ENCODE data around the gene TIMELESS.
A peak's percentile ranks its signal among the peaks of the same experiment; 100 is the strongest.
"Not testable (repeated sequence)": the region's sequence is repeated elsewhere in the genome, so short reads cannot be mapped to it uniquely, and the experiment has no call there.

Gene TIMELESS, protein sequence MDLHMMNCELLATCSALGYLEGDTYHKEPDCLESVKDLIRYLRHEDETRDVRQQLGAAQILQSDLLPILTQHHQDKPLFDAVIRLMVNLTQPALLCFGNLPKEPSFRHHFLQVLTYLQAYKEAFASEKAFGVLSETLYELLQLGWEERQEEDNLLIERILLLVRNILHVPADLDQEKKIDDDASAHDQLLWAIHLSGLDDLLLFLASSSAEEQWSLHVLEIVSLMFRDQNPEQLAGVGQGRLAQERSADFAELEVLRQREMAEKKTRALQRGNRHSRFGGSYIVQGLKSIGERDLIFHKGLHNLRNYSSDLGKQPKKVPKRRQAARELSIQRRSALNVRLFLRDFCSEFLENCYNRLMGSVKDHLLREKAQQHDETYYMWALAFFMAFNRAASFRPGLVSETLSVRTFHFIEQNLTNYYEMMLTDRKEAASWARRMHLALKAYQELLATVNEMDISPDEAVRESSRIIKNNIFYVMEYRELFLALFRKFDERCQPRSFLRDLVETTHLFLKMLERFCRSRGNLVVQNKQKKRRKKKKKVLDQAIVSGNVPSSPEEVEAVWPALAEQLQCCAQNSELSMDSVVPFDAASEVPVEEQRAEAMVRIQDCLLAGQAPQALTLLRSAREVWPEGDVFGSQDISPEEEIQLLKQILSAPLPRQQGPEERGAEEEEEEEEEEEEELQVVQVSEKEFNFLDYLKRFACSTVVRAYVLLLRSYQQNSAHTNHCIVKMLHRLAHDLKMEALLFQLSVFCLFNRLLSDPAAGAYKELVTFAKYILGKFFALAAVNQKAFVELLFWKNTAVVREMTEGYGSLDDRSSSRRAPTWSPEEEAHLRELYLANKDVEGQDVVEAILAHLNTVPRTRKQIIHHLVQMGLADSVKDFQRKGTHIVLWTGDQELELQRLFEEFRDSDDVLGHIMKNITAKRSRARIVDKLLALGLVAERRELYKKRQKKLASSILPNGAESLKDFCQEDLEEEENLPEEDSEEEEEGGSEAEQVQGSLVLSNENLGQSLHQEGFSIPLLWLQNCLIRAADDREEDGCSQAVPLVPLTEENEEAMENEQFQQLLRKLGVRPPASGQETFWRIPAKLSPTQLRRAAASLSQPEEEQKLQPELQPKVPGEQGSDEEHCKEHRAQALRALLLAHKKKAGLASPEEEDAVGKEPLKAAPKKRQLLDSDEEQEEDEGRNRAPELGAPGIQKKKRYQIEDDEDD

DNA sequence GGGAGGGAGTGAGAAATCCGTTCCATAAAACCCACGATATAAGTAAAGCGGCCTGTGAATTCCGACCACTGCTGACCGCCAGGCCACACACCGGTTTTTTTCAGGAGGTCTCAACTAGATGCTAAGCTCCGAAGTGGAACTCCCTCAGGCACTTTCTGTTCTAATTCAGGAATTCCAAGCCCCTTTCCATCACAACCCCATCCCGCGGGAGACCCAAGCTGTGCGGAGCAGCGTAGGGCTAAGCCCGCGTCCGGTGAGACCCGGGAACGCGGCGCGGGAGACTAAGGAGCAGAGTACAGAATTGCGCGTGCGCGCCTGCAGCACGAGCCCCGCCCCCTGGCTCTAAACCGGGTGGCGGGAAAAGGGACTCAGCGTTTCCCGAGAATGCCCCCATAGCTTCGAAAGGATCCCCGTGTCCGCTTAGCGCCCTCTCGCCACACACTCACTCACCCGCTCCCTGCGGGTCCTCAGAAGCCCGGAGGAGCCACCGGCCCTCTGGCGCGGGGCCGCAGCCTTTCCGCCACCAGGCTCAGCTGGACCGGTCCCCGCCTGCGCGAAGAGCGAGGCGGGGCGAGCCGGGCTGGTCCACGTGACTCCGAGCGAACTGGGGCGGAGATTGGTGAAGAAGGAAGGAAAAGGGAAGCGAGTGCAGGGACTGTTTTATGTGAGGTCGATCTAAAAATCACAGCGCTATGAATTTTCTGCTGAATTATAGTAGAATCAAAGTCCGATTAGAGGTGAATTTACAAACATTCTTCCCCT is at the start of gene TIMELESS:
Gene TIMELESS (minus strand): TSS at position 567 of the 762 bp plus-strand sequence. CDS start 15,256 bp downstream, outside the sequence.
- DNase-seq: peak; percentile 95

DNA sequence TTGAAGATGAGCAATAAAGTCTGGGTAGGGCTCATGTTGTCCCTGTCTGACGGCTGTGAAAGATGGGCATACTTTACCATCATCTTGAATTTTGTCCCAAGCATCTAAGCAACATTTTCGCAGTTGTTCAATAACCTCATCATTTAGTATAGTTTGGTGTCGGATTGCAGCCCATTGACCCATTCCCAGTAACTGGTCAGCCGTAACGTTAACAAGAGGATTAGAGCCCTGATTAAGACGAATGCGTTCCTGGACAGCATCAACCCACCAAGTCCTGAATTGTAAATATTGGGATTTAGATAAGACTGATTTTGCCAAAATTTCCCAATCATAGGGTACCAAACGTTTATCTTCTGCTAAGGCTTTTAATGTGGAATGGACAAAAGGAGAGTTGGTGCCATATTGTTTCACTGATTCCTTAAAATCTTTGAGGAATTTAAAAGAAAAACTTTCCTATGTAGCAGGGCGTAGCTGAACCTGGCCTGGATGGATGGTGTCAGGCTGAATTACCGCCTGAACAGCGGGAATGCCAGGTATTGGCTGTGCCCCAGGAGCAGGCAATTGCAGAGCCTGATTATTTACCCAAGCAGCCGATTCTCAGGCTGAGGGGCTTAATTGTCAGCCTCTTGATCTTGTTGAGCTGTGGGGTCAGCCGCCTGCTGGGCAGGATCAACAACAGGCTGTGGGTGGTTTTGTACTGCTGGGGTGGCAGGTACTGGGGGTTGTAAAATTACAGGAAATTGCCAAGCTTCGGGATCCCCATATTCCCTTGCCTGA is 49.1 kb upstream of the TIMELESS start:
- DNase-seq: not testable (repeated sequence)

DNA sequence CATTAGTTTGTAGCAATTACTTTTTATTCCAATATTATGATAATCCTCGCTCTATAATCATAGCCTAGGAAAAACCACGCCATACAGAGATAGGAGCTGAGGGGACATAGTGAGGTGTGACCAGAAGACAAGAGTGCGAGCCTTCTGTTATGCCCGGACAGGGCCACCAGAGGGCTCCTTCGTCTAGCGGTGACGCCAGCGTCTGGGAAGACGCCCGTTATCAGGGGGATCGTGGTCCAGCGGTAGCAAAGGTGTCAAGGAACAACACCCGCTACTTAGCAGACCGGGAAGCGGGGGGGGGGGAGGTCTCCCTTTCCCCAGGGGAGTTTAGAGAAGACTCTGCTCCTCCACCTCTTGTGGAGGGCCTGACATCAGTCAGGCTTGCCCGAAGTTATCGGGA is 47.5 kb upstream of the TIMELESS start:
- DNase-seq: peak; percentile 51

DNA sequence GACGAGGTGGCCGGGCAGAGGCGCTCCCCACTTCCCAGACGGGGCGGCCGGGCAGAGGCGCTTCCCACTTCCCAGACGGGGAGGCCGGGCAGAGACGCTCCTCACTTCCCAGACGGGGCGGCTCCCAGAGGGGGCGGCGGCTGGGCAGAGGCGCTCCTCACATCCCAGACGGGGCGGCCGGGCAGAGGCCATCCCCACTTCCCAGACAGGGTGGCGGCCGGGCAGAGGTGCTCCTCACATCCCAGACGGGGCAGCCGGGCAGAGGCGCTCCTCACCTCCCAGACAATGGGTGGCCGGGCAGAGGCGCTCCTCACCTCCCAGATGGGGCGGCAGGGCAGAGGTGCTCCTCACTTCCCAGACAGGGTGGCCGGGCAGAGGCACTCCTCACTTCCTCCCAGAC is 45.3 kb upstream of the TIMELESS start:
- DNase-seq: not testable (repeated sequence)

DNA sequence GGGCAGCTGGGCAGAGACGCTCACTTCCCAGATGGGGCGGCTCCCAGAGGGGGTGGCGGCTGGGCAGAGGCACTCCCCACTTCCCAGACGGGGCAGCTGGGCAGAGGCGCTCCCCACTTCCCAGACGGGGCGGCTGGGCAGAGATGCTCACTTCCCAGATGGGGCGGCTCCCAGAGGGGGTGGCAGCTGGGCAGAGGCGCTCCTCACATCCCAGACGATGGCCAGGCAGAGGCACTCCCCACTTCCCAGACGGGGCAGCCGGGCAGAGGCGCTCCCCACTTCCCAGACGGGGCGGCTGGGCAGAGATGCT is 44.8 kb upstream of the TIMELESS start:
- DNase-seq: not testable (repeated sequence)

DNA sequence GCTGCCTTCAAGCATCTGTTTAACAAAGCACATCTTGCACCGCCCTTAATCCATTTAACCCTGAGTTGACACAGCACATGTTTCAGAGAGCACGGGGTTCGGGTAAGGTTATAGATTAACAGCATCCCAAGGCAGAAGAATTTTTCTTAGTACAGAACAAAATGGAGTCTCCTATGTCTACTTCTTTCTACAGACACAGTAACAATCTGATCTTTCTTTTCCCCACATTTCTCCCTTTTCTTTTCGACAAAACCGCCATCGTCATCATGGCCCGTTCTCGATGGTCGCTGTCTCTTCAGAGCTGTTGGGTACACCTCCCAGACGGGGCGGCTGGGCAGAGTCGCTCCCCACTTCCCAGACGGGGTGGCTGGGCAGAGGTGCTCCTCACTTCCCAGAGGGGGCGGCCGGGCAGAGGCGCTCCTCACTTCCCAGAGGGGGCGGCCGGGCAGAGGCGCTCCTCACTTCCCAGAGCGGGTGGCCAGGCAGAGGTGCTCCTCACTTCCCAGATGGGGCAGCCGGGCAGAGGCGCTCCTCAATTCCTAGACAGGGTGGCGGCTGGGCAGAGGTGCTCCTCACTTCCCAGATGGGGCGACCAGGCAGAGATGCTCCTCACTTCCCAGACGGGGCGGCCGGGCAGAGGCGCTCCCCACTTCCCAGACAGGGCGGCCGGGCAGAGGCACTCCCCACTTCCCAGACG is 44.3 kb upstream of the TIMELESS start:
- not testable (repeated sequence) for DNase-seq

DNA sequence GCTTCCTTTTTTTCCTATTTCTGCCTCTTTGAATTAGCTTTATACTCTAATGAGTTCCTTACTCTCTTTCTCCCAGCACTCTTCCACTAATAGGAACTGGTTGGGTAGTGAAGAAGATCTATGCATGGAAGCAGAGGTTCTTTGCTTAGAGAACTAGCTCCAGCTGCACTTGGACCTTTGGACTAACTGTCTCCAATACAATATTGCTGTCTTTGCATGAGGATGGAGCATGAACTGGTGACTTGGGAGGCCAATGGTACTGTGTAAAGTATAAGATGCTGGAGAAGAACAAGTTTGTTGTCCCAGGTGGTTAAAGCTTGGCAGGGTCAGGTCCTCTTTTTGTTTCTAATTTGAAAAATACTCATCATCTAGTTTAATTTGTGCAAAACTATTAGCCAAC is 41.1 kb upstream of the TIMELESS start:
- DNase-seq: no peak

DNA sequence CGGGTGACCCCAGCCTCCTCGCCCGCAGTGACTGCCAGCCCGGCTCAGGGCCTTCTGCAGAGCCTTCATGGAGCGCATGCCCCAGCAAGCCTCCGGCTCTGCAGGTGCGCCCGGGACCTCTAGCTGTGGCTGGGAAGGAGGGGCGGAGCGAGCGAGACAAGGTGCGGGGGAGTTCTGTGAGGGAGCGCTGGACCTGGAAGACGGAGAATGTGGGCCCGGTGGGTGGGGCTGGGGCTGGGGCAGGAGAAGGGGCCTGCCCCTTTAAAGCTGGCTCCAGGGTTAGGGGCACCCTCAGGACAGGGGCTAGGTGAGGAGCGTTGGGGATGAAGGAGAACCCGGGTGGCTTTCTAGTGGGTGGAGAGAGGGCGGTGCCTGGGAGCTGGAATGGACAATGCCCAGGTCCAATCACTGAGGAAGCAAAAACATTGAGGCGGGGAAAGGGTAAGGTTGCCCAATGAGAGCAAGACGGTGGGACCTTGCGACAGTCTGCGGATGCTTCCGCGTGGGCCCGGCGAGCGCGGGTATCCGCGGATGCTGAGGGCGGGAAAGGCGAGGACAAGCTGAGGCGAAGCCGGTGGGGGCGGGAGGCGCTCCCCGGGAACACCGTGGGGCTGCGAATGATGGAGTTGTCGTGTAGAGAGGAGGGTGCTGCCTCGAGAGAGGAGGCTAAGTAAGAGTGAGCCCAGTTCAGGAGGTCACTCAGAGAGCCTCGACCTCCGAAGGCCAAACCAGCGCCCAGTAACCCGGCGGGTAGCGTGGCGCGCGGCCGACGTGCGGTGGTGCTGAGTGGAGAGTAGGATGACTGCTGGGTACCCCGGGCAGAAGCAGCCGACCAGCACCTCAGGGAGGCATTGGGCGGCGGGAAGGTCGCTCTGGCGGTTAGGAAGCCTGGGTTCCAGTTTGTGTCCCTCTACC is 39.1 kb upstream of the TIMELESS start, which contains the start of gene GLS2:
Gene GLS2 (minus strand): TSS at position 121 of the 915 bp plus-strand sequence. CDS start 43 bp downstream, at position 78.
- peak; percentile 72 for DNase-seq

DNA sequence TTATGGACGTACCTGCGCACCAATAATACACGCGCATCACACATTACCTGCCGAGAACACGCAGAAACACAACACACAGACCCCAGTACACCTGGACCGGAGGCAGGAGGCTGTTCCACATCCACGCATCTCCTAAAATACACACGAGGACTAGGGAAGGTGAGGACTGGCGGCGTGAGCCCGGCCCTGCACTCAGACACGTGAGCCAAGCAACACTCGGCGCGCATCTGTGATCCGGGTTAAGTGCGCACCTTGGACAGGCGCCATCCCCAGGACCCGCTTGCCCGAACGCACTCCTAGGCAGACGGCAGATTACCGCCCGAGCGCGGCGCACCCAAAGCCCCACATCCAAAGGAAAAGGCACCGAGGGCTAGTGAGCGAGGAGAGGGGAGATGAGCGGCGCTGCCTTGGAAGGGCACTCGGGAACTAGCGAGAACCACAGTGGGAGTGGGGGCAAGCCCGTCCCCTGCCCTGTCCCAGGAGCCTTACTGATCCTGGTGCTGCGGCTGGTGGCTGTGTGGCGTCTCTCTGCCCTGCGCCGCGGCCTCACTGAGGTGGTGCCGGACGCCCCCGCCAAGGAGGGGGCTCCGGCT is 38.3 kb upstream of the TIMELESS start:
- peak; percentile 29 for DNase-seq

DNA sequence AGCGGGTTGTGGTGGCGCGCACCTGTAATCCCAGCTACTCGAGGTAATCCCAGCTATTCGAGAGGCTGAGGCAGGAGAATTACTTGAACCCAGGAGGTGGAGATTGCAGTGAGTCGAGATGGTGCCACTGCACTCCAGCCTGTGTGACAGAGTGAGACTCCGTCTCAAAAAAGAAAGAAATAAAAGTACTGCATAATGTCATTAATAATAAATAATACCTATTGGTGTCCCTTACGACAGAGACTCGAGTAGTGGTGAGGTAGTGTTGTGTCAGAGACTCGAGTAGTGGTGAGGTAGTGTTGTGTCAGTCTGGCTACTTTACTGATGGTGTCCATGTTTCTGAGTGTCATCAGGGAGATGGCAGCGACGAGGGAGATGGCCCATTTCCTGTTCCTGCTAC is 37.5 kb upstream of the TIMELESS start:
- no peak for DNase-seq

DNA sequence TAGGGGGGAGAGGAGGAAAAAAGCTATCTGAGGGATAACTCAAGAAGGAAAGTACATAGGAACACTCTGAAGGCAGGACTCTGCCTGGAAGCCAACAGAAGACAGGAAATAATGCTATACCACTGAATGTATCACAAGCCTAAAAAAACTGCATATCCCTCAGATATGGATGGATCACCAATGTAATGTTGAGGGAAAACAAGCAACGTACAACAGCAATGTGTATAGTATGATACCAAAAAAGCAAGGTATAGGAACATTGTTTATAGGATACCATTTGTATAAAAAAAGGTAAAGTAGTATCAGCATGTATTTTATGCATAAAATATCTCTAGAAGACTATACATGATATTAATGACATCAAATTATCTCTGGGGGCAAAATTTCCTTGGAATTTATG is 35.3 kb upstream of the TIMELESS start:
- no peak for DNase-seq

DNA sequence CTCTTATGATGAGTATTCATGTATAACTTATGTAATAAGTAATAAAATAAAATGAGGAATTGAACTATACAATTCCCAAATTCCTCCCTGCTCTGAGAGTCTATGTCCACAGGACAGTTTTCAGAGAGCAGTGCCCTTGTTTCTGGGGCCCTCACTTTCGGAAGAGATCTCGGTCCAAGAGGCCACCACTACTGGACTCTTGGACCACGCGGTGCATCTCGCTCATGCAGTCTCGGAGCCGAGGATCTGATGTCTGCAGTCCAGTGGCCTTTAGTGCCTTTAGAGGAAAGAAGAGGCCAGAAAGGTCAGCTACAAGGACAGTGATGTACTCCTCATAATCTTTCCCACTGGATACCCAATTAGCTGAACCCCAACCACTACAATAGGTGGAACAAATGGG is 30.4 kb upstream of the TIMELESS start:
- no peak for DNase-seq

DNA sequence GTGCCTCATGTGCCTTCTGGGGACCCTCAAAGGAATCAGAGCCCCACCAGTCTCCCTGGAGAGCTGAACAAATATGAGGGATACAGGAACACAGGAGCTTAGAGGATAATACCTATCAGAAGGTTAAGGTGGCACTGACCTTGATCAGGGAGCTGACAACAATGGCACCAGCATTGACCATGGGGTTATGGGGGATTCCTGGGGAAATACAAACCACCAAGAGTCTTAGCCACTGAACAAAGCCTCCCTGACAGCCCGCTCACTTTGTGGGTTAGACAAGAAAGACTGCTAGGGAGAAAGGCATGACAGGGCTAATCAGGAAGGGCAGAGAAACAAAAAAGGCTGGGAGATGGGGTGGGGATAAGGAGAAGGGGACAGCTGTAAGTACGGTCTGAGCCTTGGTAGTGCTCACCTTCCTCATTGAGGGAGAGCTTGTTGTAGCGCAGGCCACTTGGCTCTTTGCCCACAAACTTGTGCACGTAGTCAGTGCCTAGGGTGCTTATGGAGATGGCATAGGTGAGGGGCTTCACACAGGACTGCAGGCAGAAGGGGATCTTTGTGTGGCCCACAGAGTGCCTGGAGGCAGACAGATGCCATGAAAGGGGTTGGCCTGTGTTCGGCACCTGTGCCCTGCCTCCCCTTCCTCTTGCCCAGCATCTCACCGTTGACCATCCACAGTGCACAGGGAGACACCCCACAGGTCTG is 28.4 kb upstream of the TIMELESS start:
- DNase-seq: no peak

DNA sequence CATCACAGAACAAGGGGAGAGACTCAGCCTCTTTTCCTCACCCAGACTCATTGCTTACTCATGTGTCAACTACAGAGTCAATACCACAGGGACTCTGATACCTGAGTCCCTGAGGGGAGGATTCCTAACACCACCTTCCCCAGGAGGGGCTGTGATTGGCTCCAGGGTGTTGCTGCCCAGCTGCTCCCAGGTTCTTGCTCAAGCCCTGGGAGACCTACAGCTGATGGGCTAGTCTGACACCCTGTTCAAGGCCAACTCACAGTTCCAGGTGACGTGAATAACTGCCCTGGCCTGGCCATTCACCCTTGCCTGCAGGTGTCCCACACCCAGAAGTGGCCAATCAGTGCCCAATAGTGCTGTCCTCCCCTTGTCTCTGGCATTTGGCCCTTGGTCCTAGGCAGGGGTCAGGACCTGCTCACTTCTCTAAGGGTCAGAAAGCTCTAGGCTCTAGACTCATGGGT is 27.8 kb upstream of the TIMELESS start:
- DNase-seq: no peak

DNA sequence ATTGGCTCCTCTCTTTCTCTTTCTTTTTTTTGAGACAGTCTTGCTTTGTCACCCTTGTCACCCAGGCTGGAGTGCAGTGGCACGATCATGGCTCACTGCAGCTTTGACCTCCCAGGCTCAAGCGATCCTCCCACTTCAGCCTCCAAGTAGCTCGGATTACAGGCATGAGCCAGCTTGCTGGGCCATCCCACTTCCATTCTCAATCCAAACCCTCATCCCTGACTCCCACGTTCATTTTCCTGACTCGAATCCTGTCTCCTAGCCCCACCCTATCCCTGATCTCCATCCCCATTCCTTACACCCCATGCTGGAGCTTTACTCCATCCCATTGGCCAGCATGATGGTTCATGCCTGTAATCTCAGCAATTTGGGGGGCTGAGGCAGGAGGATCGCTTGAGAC is 26.9 kb upstream of the TIMELESS start:
- DNase-seq: no peak

DNA sequence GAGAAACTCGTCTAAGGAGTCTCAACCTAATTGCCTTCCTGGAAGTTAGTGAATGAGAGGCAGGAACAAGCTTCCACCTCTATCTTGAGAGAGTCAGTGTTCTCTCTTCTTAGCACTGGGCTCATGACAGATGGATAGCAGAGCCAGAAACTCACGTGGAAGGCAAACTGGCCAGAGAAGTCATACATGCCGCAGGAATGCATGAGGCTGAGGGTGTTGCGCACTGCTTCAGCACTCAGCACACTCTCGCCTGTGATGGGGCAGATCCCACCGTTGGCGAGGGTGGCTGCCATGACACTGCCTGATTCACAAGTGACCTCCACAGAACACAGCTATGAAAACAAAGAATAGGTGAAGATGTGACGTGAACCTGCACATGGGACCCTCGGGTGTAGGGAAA is 25.2 kb upstream of the TIMELESS start:
- no peak for DNase-seq

DNA sequence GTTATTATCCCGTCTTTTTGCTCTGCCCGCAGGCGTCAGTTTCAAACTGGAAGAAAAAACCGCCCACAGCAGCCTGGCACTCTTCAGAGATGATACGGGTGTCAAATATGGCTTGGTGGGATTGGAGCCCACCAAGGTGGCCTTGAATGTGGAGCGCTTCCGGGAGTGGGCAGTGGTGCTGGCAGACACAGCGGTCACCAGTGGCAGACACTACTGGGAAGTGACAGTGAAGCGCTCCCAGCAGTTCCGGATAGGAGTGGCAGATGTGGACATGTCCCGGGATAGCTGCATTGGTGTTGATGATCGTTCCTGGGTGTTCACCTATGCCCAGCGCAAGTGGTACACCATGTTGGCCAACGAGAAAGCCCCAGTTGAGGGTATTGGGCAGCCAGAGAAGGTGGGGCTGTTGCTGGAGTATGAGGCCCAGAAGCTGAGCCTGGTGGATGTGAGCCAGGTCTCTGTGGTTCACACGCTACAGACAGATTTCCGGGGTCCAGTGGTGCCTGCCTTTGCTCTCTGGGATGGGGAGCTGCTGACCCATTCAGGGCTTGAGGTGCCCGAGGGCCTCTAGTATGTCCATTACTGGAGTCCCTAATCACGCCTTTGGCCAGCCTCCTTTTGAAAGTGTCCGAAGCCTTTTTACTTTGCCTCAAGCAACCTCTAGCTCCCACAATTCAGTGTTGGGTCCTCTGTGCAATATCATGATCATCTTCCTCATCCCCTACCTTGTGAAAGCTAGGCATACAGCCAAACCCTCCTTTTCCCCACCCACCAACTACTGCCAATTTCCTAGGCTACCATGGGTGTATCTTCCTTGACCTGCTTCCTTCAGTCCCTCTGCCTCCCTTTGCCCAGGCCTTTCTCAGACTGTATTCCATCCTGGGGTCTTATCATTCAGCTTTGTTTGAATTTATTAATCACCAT is 20.0 kb upstream of the TIMELESS start:
- DNase-seq: peak; percentile 78
